ENCODE results near the gene EIF4G3.

- TF ChIP-seq CTCF (IDR thresholded peaks at IDR 0.05; ENCODE audit: low read length) (no peak), EZH2 (optimal IDR thresholded peaks at IDR 0.05; ENCODE audit: low read depth, low read length) (no peak)
Measured at GRCh38 chr1:21034725-21035628, 141.7 kb downstream of the EIF4G3 start.
